Loucy (cell line): ENCODE measurements around the gene ADRM1.

Source experiments
- H2AFZ ChIP-seq: fragments of 200-600 bp; sonication (generic); 2 replicates; pipeline ENCODE4 v1.6.0; 2016; ENCODE audit warnings: antibody characterized with exemption, mild to moderate bottlenecking, low read length, moderate library complexity
- H3F3A ChIP-seq: fragments of 200-600 bp; 2 replicates; pipeline ENCODE4 v1.6.0; 2016; ENCODE audit warnings: antibody characterized with exemption, low read depth, mild to moderate bottlenecking
- H3K27me3 ChIP-seq: fragments of 200-600 bp; sonication (generic); 2 replicates; pipeline ENCODE4 v1.6.1; 2014; ENCODE audit warnings: low read length, mild to moderate bottlenecking; ENCODE audit not compliant: insufficient read depth, poor library complexity, severe bottlenecking
- H3K36me3 ChIP-seq: fragments of 200-600 bp; sonication (generic); 2 replicates; pipeline ENCODE4 v1.6.1; 2016; ENCODE audit warnings: low read length; ENCODE audit not compliant: insufficient read depth
- H3K4me1 ChIP-seq: fragments of 200-600 bp; sonication (generic); 2 replicates; pipeline ENCODE4 v1.5.1; 2014; ENCODE audit warnings: low read length, mild to moderate bottlenecking; ENCODE audit not compliant: insufficient read depth, poor library complexity, severe bottlenecking
- H3K4me2 ChIP-seq: fragments of 200-600 bp; sonication (generic); 2 replicates; pipeline ENCODE4 v1.6.0; 2014; ENCODE audit warnings: antibody characterized with exemption, low read length, low read depth, mild to moderate bottlenecking; ENCODE audit not compliant: poor library complexity, severe bottlenecking
- H3K4me3 ChIP-seq: fragments of 200-600 bp; sonication (generic); 2 replicates; pipeline ENCODE4 v1.5.1; 2014; ENCODE audit warnings: low read length, mild to moderate bottlenecking, mixed read lengths; ENCODE audit not compliant: poor library complexity, severe bottlenecking
- H3K79me2 ChIP-seq: fragments of 200-600 bp; sonication (generic); 2 replicates; pipeline ENCODE4 v1.6.1; 2014; ENCODE audit warnings: low read length; ENCODE audit not compliant: insufficient read depth
- H3K9ac ChIP-seq: fragments of 200-600 bp; sonication (generic); 2 replicates; pipeline ENCODE4 v1.6.0; 2014; ENCODE audit warnings: mild to moderate bottlenecking, low read depth, low read length, moderate library complexity; ENCODE audit not compliant: poor library complexity, severe bottlenecking
- H3K9me2 ChIP-seq: fragments of 200-600 bp; sonication (generic); replicated peaks from 2 replicates; pipeline ENCODE4 v1.6.1; 2016; ENCODE audit warnings: low read depth, low read length, mixed read lengths
- H3K9me3 ChIP-seq: fragments of 200-600 bp; sonication (generic); 2 replicates; pipeline ENCODE4 v1.6.1; 2014; ENCODE audit warnings: mild to moderate bottlenecking, antibody characterized with exemption, low read length, low read depth; ENCODE audit not compliant: insufficient read depth
- H4K20me1 ChIP-seq: fragments of 200-600 bp; sonication (generic); 2 replicates; pipeline ENCODE4 v1.6.0; 2014; ENCODE audit warnings: antibody characterized with exemption, low read length, mild to moderate bottlenecking; ENCODE audit not compliant: insufficient read depth, poor library complexity, severe bottlenecking
- EZH2phosphoT487 ChIP-seq: fragments of 200-600 bp; IDR thresholded peaks from 2 replicates; pipeline ENCODE4 v1.6.1; 2018; ENCODE audit warnings: antibody characterized with exemption, mild to moderate bottlenecking, moderate library complexity, borderline replicate concordance
- TF ChIP-seq, protein P1 (sequence below): fragments of 200-600 bp; sonication (generic); conservative IDR thresholded peaks from 2 replicates; pipeline ENCODE4 v1.5.1; 2014; ENCODE audit warnings: mild to moderate bottlenecking, antibody characterized with exemption, low read length

ADRM1 gene

GRCh38 chr20:62282877-62283503, 19.8 kb upstream of the ADRM1 start:
- Histone ChIP-seq H4K20me1 (no peaks in the 10 kb centered on the region), H2AFZ (no peak overlapping the region), H3K36me3 (peaks cover 78% of the 10 kb centered on the region; the same call in 1 of the 2 replicates), H3K27me3 (no peaks in the 10 kb centered on the region), H3K9ac (no peak overlapping the region), H3K9me3 (no peaks in the 10 kb centered on the region), H3K9me2 (no peaks in the 10 kb centered on the region), H3K4me3 (no peak overlapping the region), H3F3A (no peaks in the 10 kb centered on the region), H3K79me2 (no peaks in the 10 kb centered on the region), H3K4me1 (no peaks in the 10 kb centered on the region), H3K4me2 (no peak overlapping the region)
- no peak for TF ChIP-seq EZH2phosphoT487
- TF ChIP-seq, protein P1, sequence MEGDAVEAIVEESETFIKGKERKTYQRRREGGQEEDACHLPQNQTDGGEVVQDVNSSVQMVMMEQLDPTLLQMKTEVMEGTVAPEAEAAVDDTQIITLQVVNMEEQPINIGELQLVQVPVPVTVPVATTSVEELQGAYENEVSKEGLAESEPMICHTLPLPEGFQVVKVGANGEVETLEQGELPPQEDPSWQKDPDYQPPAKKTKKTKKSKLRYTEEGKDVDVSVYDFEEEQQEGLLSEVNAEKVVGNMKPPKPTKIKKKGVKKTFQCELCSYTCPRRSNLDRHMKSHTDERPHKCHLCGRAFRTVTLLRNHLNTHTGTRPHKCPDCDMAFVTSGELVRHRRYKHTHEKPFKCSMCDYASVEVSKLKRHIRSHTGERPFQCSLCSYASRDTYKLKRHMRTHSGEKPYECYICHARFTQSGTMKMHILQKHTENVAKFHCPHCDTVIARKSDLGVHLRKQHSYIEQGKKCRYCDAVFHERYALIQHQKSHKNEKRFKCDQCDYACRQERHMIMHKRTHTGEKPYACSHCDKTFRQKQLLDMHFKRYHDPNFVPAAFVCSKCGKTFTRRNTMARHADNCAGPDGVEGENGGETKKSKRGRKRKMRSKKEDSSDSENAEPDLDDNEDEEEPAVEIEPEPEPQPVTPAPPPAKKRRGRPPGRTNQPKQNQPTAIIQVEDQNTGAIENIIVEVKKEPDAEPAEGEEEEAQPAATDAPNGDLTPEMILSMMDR = no peak

DNA sequence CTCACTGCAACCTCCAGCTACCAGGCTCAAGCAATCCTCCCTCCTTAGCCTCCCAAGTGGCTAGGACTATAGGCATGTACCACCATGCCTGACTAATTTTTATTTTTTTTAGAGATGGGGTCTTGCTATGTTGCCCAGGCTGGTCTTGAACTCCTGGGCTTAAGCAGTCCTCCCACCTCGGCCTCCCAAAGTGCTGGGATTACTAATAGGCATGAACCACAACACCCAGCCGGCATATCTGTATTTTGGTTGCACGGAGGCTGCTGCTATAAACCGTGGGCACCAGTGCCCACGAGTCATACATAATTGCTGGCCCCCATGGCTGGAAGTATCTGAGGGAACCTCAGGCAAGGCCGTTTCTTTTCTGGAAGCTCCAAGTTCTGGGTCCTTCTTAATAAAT, 18.3 kb upstream of the ADRM1 start:
- Histone ChIP-seq H3K36me3 (peaks cover 76% of the 10 kb centered on the region; the same call in 1 of the 2 replicates), H3K9me2 (no peaks in the 10 kb centered on the region), H2AFZ (no peak overlapping the region), H4K20me1 (no peaks in the 10 kb centered on the region), H3K9me3 (no peaks in the 10 kb centered on the region), H3K4me3 (no peak overlapping the region), H3K27me3 (no peaks in the 10 kb centered on the region), H3K4me1 (no peaks in the 10 kb centered on the region), H3K9ac (no peak overlapping the region), H3F3A (no peaks in the 10 kb centered on the region), H3K4me2 (no peak overlapping the region), H3K79me2 (no peaks in the 10 kb centered on the region)
- no peak for TF ChIP-seq EZH2phosphoT487
- TF ChIP-seq, protein P1 = no peak

DNA sequence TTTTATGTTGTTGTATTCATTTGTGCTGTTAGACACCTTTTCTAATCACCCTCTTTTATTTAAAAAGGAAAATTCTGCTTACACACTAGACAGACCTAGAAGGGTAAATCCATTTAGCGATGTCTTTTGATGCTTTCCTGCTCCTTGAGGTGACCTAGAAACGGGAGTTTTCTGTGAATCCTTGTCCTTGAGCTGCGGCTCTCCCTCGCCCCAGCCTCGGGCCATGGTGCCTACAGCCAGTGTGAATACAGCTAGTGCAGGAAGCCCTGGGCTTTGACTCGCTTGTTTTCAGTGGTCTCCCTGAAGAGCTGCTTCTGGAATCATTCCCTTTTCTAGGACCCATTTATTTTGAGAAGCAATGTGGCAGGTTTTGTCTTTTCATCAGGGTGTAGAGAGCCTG, 17.6 kb upstream of the ADRM1 start:
- Histone ChIP-seq H2AFZ (no peak overlapping the region), H3K79me2 (no peaks in the 10 kb centered on the region), H3F3A (no peaks in the 10 kb centered on the region), H3K9ac (no peak overlapping the region), H3K27me3 (no peaks in the 10 kb centered on the region), H3K4me2 (no peak overlapping the region), H3K4me1 (no peaks in the 10 kb centered on the region), H3K4me3 (no peak overlapping the region), H3K9me3 (no peaks in the 10 kb centered on the region), H3K9me2 (no peaks in the 10 kb centered on the region), H3K36me3 (peaks cover 69% of the 10 kb centered on the region; the same call in 1 of the 2 replicates), H4K20me1 (no peaks in the 10 kb centered on the region)
- TF ChIP-seq, protein P1 = no peak
- no peak for TF ChIP-seq EZH2phosphoT487
